Putamen (tissue), 1 donor: ENCODE results near the gene PARN.
A peak's percentile ranks its signal among the peaks of the same experiment; 100 is the strongest.

ENCODE experiments used
- DNase-seq: peaks from one replicate; pipeline ENCODE4 v3.0.0-alpha.2; 2016; ENCODE audit warnings: low spot score

PARN gene

GRCh38 chr16:14499110-14499509 is 130.9 kb downstream of the PARN start:
- DNase-seq = no peak

DNA sequence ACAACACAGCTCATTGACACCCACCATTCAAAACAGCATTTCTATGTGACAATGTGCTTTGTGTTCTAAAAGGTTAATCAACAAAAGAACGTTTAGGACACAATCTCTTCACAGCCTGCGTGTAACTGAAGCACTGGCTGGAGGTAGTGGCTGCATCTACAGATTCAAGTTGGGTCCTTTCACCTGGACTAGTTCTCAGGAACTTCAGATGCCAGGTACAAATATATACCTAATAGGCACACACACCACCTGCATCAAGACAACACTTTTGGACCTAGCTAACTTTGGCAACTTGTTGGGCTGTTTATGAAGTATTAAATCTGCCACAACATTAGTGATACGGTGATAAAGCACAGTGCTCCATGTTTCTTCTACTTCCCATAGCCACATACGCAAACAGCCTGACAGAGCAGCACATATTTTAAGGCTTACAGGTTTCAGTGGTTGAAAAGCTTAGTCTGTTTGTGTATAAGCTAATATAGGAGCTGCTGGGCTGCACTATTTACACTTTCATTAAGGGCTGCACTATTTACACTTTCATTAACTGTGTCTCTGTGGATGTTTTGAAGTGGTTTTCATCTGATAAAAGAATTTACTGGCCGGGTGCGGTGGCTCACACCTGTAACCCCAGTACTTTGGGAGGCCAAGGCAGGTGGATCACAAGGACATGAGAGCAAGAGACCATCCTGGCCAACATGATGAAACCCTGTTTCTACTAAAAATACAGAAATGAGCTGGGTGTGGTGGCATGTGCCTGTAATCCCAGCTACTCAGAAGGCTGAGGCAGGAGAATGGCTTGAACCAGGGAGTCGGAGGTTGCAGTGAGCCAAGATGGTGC is 132.6 kb downstream of the PARN start:
- no peak for DNase-seq

DNA sequence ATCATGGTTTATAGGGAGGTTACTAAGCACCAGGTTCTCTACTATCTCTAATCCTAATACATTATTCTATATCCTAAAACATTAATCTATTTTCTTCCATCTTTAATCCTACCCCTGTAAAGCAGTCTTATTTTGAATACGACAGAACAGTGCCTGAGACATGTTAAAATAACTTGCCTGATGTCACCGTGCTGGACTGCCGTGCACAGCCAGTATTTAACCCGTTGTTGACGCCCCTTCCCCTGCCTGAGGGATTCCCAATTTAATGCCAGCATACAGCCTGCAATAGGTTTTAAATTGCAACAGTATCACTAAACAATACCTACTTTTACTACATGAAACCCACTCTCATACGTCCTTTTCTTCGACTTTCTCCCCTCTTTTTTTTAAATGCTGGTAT is 133.3 kb downstream of the PARN start:
- DNase-seq = no peak

DNA sequence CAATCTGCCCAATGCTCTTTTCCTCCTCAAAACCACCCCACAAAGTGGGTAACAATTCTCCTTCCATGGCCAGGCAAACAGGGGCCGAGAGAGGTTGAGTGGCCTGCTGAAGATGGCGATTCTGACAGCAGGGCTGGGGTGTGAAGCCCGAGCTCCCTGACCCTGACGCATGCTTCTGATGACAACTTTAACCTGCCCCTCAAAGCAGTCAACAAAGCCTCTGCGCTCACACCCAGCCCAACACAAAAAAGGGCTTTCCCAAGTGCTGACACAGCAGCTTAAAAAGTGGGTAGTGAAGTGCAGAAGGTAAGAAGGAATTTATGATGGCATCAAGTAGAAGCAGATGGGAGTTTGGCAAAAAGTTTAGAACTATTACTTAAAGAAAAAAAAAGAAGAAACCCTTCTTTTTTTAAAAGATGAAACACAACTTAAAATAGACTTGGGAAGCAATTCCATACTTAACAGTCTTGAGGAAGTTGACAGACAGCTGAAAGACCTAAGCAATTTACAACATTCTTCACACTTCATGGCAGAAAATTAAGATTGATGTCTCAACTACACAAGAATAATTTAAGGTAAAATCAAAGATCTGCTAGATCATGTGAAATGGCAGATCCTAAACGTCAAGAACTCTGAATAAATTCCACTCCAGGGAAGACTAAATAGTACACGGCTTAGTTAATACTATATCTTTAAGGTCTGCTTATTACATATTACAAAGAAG is 133.9 kb downstream of the PARN start:
- DNase-seq = no peak

- DNase-seq = no peak
These were observed 134.6 kb downstream of the PARN start for GRCh38 chr16:14495213-14496046.

GRCh38 chr16:14494396-14494966 is 135.6 kb downstream of the PARN start:
- DNase-seq = no peak

DNA sequence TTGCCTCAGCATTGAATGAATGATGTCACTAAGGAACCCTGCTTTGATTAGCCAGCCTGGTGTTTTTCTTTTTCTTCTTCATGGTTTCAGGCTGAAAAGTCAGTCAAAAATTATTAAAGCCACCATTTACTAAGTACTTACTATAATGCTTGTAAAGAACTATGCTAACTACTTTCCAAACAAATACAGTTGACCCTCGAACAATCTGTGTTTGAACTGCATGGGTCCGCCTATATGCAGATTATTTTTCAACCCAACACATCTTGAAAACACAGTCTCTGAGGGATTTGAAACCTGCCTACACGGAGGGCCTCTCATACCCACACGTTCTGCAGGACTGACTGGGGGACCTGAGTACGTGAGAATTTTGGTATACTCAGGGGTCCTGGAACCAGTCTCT is 136.3 kb downstream of the PARN start:
- no peak for DNase-seq

- DNase-seq = no peak
These were observed 137.4 kb downstream of the PARN start for GRCh38 chr16:14492614-14493013.

GRCh38 chr16:14491861-14492529 is 138.1 kb downstream of the PARN start:
- no peak for DNase-seq

DNA sequence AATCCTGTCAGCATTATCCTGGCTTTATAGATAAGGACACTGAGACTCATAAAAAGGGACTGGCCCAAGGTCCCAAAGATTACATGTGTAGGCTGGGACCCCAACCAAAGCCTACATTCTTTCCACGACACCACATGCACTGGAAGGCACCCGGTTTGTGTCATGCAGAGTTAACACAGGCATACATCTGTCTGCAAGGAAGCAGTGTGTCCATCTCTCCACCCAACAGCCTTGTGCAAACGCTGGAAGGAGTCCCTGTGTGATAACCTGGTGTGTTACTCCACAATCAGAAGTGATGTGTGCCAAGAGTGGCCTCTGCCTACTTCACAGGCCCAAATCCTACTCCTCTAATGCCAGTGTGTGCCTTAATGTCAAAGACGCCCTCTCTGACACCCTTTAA is 139.8 kb downstream of the PARN start:
- no peak for DNase-seq

- DNase-seq = no peak
These were observed 140.6 kb downstream of the PARN start for GRCh38 chr16:14489460-14489859.

- no peak for DNase-seq
These were observed 142.5 kb downstream of the PARN start for GRCh38 chr16:14487579-14487978.

GRCh38 chr16:14486520-14487303 is 143.3 kb downstream of the PARN start:
- peak; percentile 86 for DNase-seq

- no peak for DNase-seq
These were observed 144.1 kb downstream of the PARN start for GRCh38 chr16:14485811-14486519.

- DNase-seq = no peak
These were observed 144.9 kb downstream of the PARN start for GRCh38 chr16:14485121-14485551.

- no peak for DNase-seq
These were observed 146.2 kb downstream of the PARN start for GRCh38 chr16:14483819-14484385.

DNA sequence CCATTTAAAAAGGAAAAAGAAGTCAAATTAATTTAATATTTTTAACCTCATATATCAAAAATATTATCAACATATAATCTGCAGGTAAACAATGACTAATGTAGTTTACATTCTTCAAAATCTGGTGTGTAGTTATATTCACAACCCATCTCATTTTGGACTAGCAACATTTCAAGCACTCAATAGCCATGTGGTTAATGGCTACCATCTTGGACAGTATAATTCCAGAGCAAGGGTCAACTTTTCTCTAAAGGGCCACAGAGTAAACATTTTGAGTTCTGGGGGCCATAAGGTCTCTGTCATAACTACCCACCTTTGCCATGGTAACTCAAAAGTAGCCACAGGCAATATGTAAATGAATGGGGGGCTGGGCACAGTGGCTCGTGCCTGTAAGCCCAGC is 153.9 kb downstream of the PARN start:
- no peak for DNase-seq

GRCh38 chr16:14475370-14476139 is 154.5 kb downstream of the PARN start:
- DNase-seq = no peak

- no peak for DNase-seq
These were observed 156.6 kb downstream of the PARN start for GRCh38 chr16:14473488-14473887.
